ENCODE data around the gene SHMT2. TPM values are rescaled to one million over a fixed set of nuclear protein-coding genes. Genes with fewer than 3 reads are reported as not detected.

Gene SHMT2
- total RNA-seq, 1 experiment from 2014 or later, result 280 TPM

DNA sequence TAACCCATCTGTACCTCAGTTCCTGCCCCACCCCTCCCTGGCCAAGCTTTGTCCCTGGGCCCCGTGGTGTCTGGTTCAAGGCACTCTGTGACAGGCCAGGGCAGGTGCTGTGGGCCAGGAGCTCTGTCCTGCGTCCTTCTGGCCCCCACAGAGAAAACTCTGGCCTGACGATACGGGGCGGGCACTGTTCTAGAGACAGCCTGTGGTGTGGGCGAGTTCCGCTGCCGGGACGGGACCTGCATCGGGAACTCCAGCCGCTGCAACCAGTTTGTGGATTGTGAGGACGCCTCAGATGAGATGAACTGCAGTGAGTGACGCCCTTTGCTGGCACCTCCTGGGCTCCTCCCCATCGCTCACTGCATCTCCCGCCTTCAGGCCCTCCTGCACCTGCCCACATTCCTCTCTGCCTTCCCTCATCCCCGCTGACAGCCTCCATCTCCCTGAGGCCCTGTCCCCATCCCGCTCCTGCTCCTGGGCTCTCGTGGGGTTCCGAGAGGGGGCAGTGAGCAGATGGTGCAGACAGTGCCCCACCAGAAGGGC is 35.7 kb upstream of the SHMT2 start:
- no TSS peak for BruUV-seq (replicated peaks)
- no peak overlapping the region for H3K4me2 ChIP-seq (ENCODE audit: low read length)
- no peak overlapping the region for H3K27ac ChIP-seq (ENCODE audit: low read depth, low read length)
- H4K20me1 ChIP-seq (ENCODE audit: insufficient read depth), result no peaks in the 10 kb centered on the region
- no peaks in the 10 kb centered on the region for H3K4me1 ChIP-seq (ENCODE audit: control insufficient read depth in 1 of 2, insufficient read depth in 2 of 2, low read length in 2 of 2)
- ChIA-PET POLR2A (no interaction called here), CTCF (no interaction called here), RAD21 (ENCODE audit: low non-redundant PET in 1 of 2, low total read pairs in 2 of 2, uncharacterized antibody in 2 of 2, unreplicated experiment in 2 of 2) (no interaction called here)
- H3K9ac ChIP-seq (ENCODE audit: low read length), result no peak overlapping the region
- TF ChIP-seq POLR2A (IDR thresholded peaks at IDR 0.05; ENCODE audit: borderline replicate concordance, extremely low read depth, insufficient read depth, insufficient read length) (no peak), ZFX (IDR thresholded peaks at IDR 0.05) (no peak), ZNF274 (IDR thresholded peaks at IDR 0.05; ENCODE audit: low read depth, low read length) (no peak), TCF7L2 (IDR thresholded peaks at IDR 0.05; ENCODE audit: borderline replicate concordance, extremely low read depth, insufficient read depth, insufficient read length) (no peak), JUND (IDR thresholded peaks at IDR 0.05) (no peak), EZH2phosphoT487 (IDR thresholded peaks at IDR 0.05; ENCODE audit: borderline replicate concordance) (no peak), ELF1 (IDR thresholded peaks at IDR 0.05; ENCODE audit: borderline replicate concordance, low read depth) (no peak), POLR2AphosphoS5 (IDR thresholded peaks at IDR 0.05; ENCODE audit: low read depth, low read length) (no peak), YY1 (IDR thresholded peaks at IDR 0.05; ENCODE audit: extremely low read depth, insufficient replicate concordance, low read depth, low read length) (no peak), CBX3 (IDR thresholded peaks at IDR 0.05; ENCODE audit: low read depth) (no peak), FOSL1 (IDR thresholded peaks at IDR 0.05; ENCODE audit: low read depth) (no peak), SIN3A (IDR thresholded peaks at IDR 0.05; ENCODE audit: low read depth) (no peak), EZH2 (IDR thresholded peaks at IDR 0.05) (no peak)
- TF ChIP-seq, protein P1, sequence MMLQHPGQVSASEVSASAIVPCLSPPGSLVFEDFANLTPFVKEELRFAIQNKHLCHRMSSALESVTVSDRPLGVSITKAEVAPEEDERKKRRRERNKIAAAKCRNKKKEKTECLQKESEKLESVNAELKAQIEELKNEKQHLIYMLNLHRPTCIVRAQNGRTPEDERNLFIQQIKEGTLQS (IDR thresholded peaks at IDR 0.05), result no peak
- TF ChIP-seq, protein P2, sequence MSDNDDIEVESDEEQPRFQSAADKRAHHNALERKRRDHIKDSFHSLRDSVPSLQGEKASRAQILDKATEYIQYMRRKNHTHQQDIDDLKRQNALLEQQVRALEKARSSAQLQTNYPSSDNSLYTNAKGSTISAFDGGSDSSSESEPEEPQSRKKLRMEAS (IDR thresholded peaks at IDR 0.05), result no peak
- TF ChIP-seq, protein P3, sequence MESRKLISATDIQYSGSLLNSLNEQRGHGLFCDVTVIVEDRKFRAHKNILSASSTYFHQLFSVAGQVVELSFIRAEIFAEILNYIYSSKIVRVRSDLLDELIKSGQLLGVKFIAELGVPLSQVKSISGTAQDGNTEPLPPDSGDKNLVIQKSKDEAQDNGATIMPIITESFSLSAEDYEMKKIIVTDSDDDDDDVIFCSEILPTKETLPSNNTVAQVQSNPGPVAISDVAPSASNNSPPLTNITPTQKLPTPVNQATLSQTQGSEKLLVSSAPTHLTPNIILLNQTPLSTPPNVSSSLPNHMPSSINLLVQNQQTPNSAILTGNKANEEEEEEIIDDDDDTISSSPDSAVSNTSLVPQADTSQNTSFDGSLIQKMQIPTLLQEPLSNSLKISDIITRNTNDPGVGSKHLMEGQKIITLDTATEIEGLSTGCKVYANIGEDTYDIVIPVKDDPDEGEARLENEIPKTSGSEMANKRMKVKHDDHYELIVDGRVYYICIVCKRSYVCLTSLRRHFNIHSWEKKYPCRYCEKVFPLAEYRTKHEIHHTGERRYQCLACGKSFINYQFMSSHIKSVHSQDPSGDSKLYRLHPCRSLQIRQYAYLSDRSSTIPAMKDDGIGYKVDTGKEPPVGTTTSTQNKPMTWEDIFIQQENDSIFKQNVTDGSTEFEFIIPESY (IDR thresholded peaks at IDR 0.05; ENCODE audit: extremely low read depth, insufficient replicate concordance, low read length), result no peak
- TF ChIP-seq, protein P4, sequence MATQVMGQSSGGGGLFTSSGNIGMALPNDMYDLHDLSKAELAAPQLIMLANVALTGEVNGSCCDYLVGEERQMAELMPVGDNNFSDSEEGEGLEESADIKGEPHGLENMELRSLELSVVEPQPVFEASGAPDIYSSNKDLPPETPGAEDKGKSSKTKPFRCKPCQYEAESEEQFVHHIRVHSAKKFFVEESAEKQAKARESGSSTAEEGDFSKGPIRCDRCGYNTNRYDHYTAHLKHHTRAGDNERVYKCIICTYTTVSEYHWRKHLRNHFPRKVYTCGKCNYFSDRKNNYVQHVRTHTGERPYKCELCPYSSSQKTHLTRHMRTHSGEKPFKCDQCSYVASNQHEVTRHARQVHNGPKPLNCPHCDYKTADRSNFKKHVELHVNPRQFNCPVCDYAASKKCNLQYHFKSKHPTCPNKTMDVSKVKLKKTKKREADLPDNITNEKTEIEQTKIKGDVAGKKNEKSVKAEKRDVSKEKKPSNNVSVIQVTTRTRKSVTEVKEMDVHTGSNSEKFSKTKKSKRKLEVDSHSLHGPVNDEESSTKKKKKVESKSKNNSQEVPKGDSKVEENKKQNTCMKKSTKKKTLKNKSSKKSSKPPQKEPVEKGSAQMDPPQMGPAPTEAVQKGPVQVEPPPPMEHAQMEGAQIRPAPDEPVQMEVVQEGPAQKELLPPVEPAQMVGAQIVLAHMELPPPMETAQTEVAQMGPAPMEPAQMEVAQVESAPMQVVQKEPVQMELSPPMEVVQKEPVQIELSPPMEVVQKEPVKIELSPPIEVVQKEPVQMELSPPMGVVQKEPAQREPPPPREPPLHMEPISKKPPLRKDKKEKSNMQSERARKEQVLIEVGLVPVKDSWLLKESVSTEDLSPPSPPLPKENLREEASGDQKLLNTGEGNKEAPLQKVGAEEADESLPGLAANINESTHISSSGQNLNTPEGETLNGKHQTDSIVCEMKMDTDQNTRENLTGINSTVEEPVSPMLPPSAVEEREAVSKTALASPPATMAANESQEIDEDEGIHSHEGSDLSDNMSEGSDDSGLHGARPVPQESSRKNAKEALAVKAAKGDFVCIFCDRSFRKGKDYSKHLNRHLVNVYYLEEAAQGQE (IDR thresholded peaks at IDR 0.05; ENCODE audit: low read depth), result no peak
- H3K36me3 ChIP-seq (ENCODE audit: control insufficient read depth in 1 of 2, insufficient read depth in 2 of 2, low read length in 2 of 2), result peaks cover 0 to 3% of the 10 kb centered on the region in 2 experiments; a peak in 2 of 4 replicates
- no peak overlapping the region for H2AFZ ChIP-seq (ENCODE audit: low read depth, low read length, poor library complexity, severe bottlenecking)
- no peaks in the 10 kb centered on the region for H3K9me2 ChIP-seq (ENCODE audit: insufficient read depth)
- no peaks in the 10 kb centered on the region for H3K27me3 ChIP-seq (ENCODE audit: insufficient read depth, low read length)
- intact Hi-C loops (cut with micrococcal nuclease), result no loop called here
- ATAC-seq (peak; percentile 26; the same call in 1 of the 2 replicates), DNase-seq (ENCODE audit: low read depth, low spot score) (no peak)
- no peak overlapping the region for H3K4me3 ChIP-seq (replicated peaks in 1 of 2; ENCODE audit: low read depth in 1 of 2, low read length in 2 of 2)
- no peaks in the 10 kb centered on the region for H3K79me2 ChIP-seq (ENCODE audit: insufficient read depth, low read length)
- H3K9me3 ChIP-seq (ENCODE audit: control insufficient read depth in 1 of 2, insufficient read depth in 1 of 2, low read depth in 1 of 2, low read length in 2 of 2), result no peaks in the 10 kb centered on the region
